Liver (tissue), 9 donors: ENCODE measurements around the gene STOX2. TPM values are rescaled to one million over a fixed set of nuclear protein-coding genes. Genes with fewer than 3 reads are reported as not detected.

ENCODE experiments used
- DNase-seq: peaks from one replicate; pipeline ENCODE4 v3.0.0-alpha.2; 2017; ENCODE audit warnings: low spot score
- H3K27ac ChIP-seq, 2 donors: one replicate each; pipeline ENCODE4 v1.7.0; 2013; ENCODE audit warnings: inconsistent platforms in 2 of 2, low read length in 2 of 2, control low read depth in 1 of 2, low read depth in 1 of 2, mild to moderate bottlenecking in 1 of 2
- H3K27me3 ChIP-seq, 4 donors: one replicate each; pipeline versions ENCODE4 v1.6.1 to v1.7.0; 2013; ENCODE audit warnings: low read length in 3 of 4, inconsistent platforms in 1 of 4, mild to moderate bottlenecking in 1 of 4, moderate library complexity in 1 of 4; ENCODE audit not compliant: control insufficient read depth in 4 of 4, insufficient read depth in 4 of 4
- H3K36me3 ChIP-seq, 4 donors: one replicate each; pipeline versions ENCODE4 v1.6.1 to v1.7.0; 2013; ENCODE audit warnings: low read length in 3 of 4, mild to moderate bottlenecking in 3 of 4, low read depth in 1 of 4, moderate library complexity in 1 of 4; ENCODE audit not compliant: control insufficient read depth in 4 of 4, insufficient read depth in 3 of 4
- H3K4me1 ChIP-seq, 4 donors: one replicate each; pipeline versions ENCODE4 v1.6.1 to v1.7.0; 2013; ENCODE audit warnings: low read length in 3 of 4, mild to moderate bottlenecking in 3 of 4, moderate library complexity in 1 of 4; ENCODE audit not compliant: control insufficient read depth in 4 of 4, insufficient read depth in 4 of 4
- H3K4me3 ChIP-seq, 3 donors: one replicate each; pipeline versions ENCODE4 v1.6.1 to v1.7.0; 2013; ENCODE audit warnings: low read length in 3 of 3, control low read depth in 1 of 3, low read depth in 1 of 3, mild to moderate bottlenecking in 1 of 3
- H3K9ac ChIP-seq, 2 donors: one replicate each; pipeline ENCODE4 v1.7.0; 2013; ENCODE audit warnings: low read length in 2 of 2, mild to moderate bottlenecking in 2 of 2, moderate library complexity in 2 of 2, control low read depth in 1 of 2, low read depth in 1 of 2
- H3K9me3 ChIP-seq, 4 donors: one replicate each; pipeline versions ENCODE4 v1.6.1 to v1.7.0; 2013; ENCODE audit warnings: low read length in 3 of 4; ENCODE audit not compliant: control insufficient read depth in 4 of 4
- ATF3 ChIP-seq: IDR thresholded peaks from 2 replicates; pipeline ENCODE4 v1.6.1; 2016; ENCODE audit warnings: antibody characterized with exemption
- CTCF ChIP-seq: fragments of 150-350 bp; IDR thresholded peaks from 2 replicates; pipeline ENCODE4 v1.5.1; 2017; ENCODE audit warnings: improper control_type of control experiment, low read depth, low read length; ENCODE audit not compliant: missing input control
- EGR1 ChIP-seq, 2 donors: IDR thresholded peaks; 2 replicates each; pipeline ENCODE4 v1.6.1; 2016 to 2018; ENCODE audit warnings: antibody characterized with exemption in 2 of 2, low read depth in 2 of 2
- FOXA1 ChIP-seq: IDR thresholded peaks from 2 replicates; pipeline ENCODE4 v1.6.1; 2016; ENCODE audit warnings: antibody characterized with exemption
- FOXA2 ChIP-seq: IDR thresholded peaks from 2 replicates; pipeline ENCODE4 v1.6.1; 2016; ENCODE audit warnings: antibody characterized with exemption
- GABPA ChIP-seq, 2 donors: IDR thresholded peaks in 1 of 2; conservative IDR thresholded peaks in 1 of 2; 2 replicates each; pipeline ENCODE4 v1.6.1; 2016; ENCODE audit warnings: antibody characterized with exemption in 2 of 2, mild to moderate bottlenecking in 1 of 2, moderate library complexity in 1 of 2
- HNF4A ChIP-seq, 2 donors: conservative IDR thresholded peaks; 2 replicates each; pipeline ENCODE4 v1.6.1; 2016; ENCODE audit warnings: antibody characterized with exemption in 2 of 2, mild to moderate bottlenecking in 2 of 2
- HNF4G ChIP-seq: IDR thresholded peaks from 2 replicates; pipeline ENCODE4 v1.6.1; 2016; ENCODE audit warnings: antibody characterized with exemption
- JUND ChIP-seq, 2 donors: IDR thresholded peaks; 2 replicates each; pipeline ENCODE4 v1.6.1; 2016; ENCODE audit warnings: antibody characterized with exemption in 2 of 2
- MAX ChIP-seq: IDR thresholded peaks from 2 replicates; pipeline ENCODE4 v1.6.1; 2016; ENCODE audit warnings: antibody characterized with exemption
- NR2F2 ChIP-seq: IDR thresholded peaks from 2 replicates; pipeline ENCODE4 v1.6.1; 2016; ENCODE audit warnings: antibody characterized with exemption
- RAD21 ChIP-seq, 2 donors: IDR thresholded peaks; 2 replicates each; pipeline ENCODE4 v1.6.1; 2016; ENCODE audit warnings: antibody characterized with exemption in 2 of 2, mild to moderate bottlenecking in 2 of 2
- REST ChIP-seq: IDR thresholded peaks from 2 replicates; pipeline ENCODE4 v1.6.1; 2016; ENCODE audit warnings: antibody characterized with exemption, mild to moderate bottlenecking
- RXRA ChIP-seq, 2 donors: IDR thresholded peaks; 2 replicates each; pipeline ENCODE4 v1.6.1; 2017 to 2018; ENCODE audit warnings: antibody characterized with exemption in 2 of 2, mild to moderate bottlenecking in 1 of 2
- SP1 ChIP-seq: IDR thresholded peaks from 2 replicates; pipeline ENCODE4 v1.6.1; 2018; ENCODE audit warnings: antibody characterized with exemption, mild to moderate bottlenecking
- TAF1 ChIP-seq: conservative IDR thresholded peaks from 2 replicates; pipeline ENCODE4 v1.6.1; 2016; ENCODE audit warnings: antibody characterized with exemption, mild to moderate bottlenecking
- YY1 ChIP-seq: IDR thresholded peaks from 2 replicates; pipeline ENCODE4 v1.6.1; 2016; ENCODE audit warnings: antibody characterized with exemption, mild to moderate bottlenecking
- ZBTB33 ChIP-seq: IDR thresholded peaks from 2 replicates; pipeline ENCODE4 v1.6.1; 2016; ENCODE audit warnings: antibody characterized with exemption
- WGBS: extraction: QIAGEN DNeasy Blood & Tissue Kit; methylation state at CpG from one replicate; pipeline ENCODE4 v1.1.7; 2013; 5-methylcytosine and 5-hydroxymethylcytosine counted together
- polyA plus RNA-seq, 2 donors: library from polyadenylated mRNA; stranded (reverse) in 1 of 2; unstranded in 1 of 2; fragments of 200-250 nt in 1 of 2; fragments of >200 nt in 1 of 2; fragmentation: Nextera tagmentation in 1 of 2; extraction: Ambion mirVana in 1 of 2; gene quantifications; one replicate each; pipeline versions ENCODE4 v1.2.1 to v1.2.3, GENCODE V29; 2013 to 2015
- total RNA-seq, 2 donors: library from RNA; depleted of rRNA; stranded (reverse); fragments of >200 nt; gene quantifications; one replicate each; pipeline ENCODE4 v1.2.3, GENCODE V29; 2014
- donor health status: healthy.
- donor health status: healthy.
- donor health status: healthy.
- donor health status: healthy.
- donor health status: healthy.

STOX2 gene
- total and polyA plus RNA-seq, 4 donors: 1.4 to 12.6 (median 1.6) TPM

- Histone ChIP-seq H3K4me3 (no peak overlapping the region), H3K9ac (no peak overlapping the region), H3K27ac (no peak overlapping the region), H3K27me3 (no peaks in the 10 kb centered on the region), H3K36me3 (no peaks in the 10 kb centered on the region), H3K4me1 (no peaks in the 10 kb centered on the region), H3K9me3 (no peaks in the 10 kb centered on the region)
- DNase-seq: no peak
- TF ChIP-seq FOXA1: no peak
- TF ChIP-seq HNF4A (conservative IDR thresholded peaks at IDR 0.05): no peak
- no peak for TF ChIP-seq REST
- TF ChIP-seq RXRA (IDR thresholded peaks at IDR 0.05): no peak
- TF ChIP-seq ATF3: no peak
- no peak for TF ChIP-seq YY1
- TF ChIP-seq TAF1: no peak
- TF ChIP-seq FOXA2: no peak
- no peak for TF ChIP-seq EGR1 (IDR thresholded peaks at IDR 0.05; ENCODE audit: low read depth in 2 of 2)
- TF ChIP-seq MAX: no peak
- no peak for TF ChIP-seq NR2F2
- TF ChIP-seq GABPA (IDR thresholded peaks at IDR 0.05 in 1 of 2, conservative IDR thresholded peaks at IDR 0.05 in 1 of 2): no peak
- no peak for TF ChIP-seq SP1
- no peak for TF ChIP-seq JUND (IDR thresholded peaks at IDR 0.05)
- TF ChIP-seq RAD21 (IDR thresholded peaks at IDR 0.05): no peak
- TF ChIP-seq HNF4G: no peak
- no peak for TF ChIP-seq ZBTB33
- no peak for TF ChIP-seq CTCF
- WGBS: 89% methylated on average over 3 of the region's 3 CpGs
Observed at GRCh38 chr4:184021389-184021788, 116.3 kb downstream of the STOX2 start.
